ENCODE measurements around the gene TRPC4.
"Not testable (repeated sequence)": the region's sequence is repeated elsewhere in the genome, so short reads cannot be mapped to it uniquely, and the experiment has no call there.

TRPC4 gene

GRCh38 chr13:37833411-37833810 is 36.2 kb downstream of the TRPC4 start:
- no peaks in the 10 kb centered on the region for H3K36me3 ChIP-seq (ENCODE audit: control insufficient read depth in 2 of 2, insufficient read depth in 2 of 2, low read length in 2 of 2)
- H3K27me3 ChIP-seq (ENCODE audit: control insufficient read depth in 1 of 2, insufficient read depth in 2 of 2, low read length in 2 of 2): no peaks in the 10 kb centered on the region
- H3K4me1 ChIP-seq (ENCODE audit: control insufficient read depth, insufficient read depth, low read length): no peaks in the 10 kb centered on the region
- no peak overlapping the region for H3K9ac ChIP-seq (ENCODE audit: low read length in 2 of 2)
- H3K27ac ChIP-seq (ENCODE audit: low read length): no peak overlapping the region
- no peak overlapping the region for H3K4me3 ChIP-seq (ENCODE audit: low read length in 2 of 2)
- no peaks in the 10 kb centered on the region for H3K9me3 ChIP-seq (ENCODE audit: control insufficient read depth in 2 of 2, low read length in 2 of 2)

GRCh38 chr13:37816276-37816675 is 53.3 kb downstream of the TRPC4 start:
- H3K9me3 ChIP-seq (ENCODE audit: control insufficient read depth in 2 of 2, low read length in 2 of 2): no peaks in the 10 kb centered on the region
- no peaks in the 10 kb centered on the region for H3K36me3 ChIP-seq (ENCODE audit: control insufficient read depth in 2 of 2, insufficient read depth in 2 of 2, low read length in 2 of 2)
- H3K9ac ChIP-seq (ENCODE audit: low read length in 2 of 2): no peak overlapping the region
- no peaks in the 10 kb centered on the region for H3K27me3 ChIP-seq (ENCODE audit: control insufficient read depth in 1 of 2, insufficient read depth in 2 of 2, low read length in 2 of 2)
- H3K4me1 ChIP-seq (ENCODE audit: control insufficient read depth, insufficient read depth, low read length): no peaks in the 10 kb centered on the region
- no peak overlapping the region for H3K4me3 ChIP-seq (ENCODE audit: low read length in 2 of 2)
- H3K27ac ChIP-seq (ENCODE audit: low read length): no peak overlapping the region

DNA sequence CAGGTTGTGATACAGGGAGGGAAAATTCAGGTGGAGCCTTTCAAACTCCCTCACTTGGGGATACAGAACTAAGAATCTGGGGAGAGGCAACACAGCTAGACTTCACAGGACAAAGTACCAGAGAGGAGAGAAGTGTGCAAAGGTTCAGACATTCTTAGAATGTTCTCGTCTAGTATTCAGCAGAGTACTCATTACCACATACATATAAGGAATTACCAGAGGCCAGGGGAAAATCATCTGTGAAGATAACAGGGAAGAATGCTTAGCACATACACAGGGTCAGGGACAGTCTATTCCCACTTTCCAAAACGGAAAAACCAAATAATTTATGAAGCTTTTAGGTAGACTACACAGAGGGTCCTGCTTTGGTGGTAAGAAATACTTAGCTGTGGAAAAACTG is 58.1 kb downstream of the TRPC4 start:
- Histone ChIP-seq H3K36me3 (ENCODE audit: control insufficient read depth in 2 of 2, insufficient read depth in 2 of 2, low read length in 2 of 2) (no peaks in the 10 kb centered on the region), H3K4me3 (ENCODE audit: low read length in 2 of 2) (no peak overlapping the region), H3K4me1 (ENCODE audit: control insufficient read depth, insufficient read depth, low read length) (no peaks in the 10 kb centered on the region), H3K9me3 (ENCODE audit: control insufficient read depth in 2 of 2, low read length in 2 of 2) (no peaks in the 10 kb centered on the region), H3K27me3 (ENCODE audit: control insufficient read depth in 1 of 2, insufficient read depth in 2 of 2, low read length in 2 of 2) (no peaks in the 10 kb centered on the region), H3K27ac (ENCODE audit: low read length) (no peak overlapping the region), H3K9ac (ENCODE audit: low read length in 2 of 2) (no peak overlapping the region)

DNA sequence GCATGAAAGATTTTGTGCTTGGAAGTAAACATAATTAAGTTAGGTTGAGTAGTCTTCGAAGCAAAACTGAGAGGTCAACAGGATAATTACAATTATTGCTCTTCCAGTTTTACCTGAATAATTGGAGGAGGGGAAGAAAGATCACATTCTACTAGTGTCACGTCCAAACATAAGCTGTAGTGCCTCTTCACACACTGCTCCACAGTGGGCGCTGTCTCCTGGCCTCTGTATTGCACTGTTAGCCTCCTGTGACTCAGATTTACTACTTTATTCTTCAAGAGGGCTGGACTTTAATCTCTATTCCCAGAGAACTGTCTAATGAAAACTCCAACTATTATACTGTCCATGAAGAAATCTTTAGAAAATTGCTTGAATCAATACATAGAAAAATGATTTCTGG is 62.9 kb downstream of the TRPC4 start:
- Histone ChIP-seq H3K9me3 (ENCODE audit: control insufficient read depth in 2 of 2, low read length in 2 of 2) (no peaks in the 10 kb centered on the region), H3K9ac (ENCODE audit: low read length in 2 of 2) (no peak overlapping the region), H3K36me3 (ENCODE audit: control insufficient read depth in 2 of 2, insufficient read depth in 2 of 2, low read length in 2 of 2) (no peaks in the 10 kb centered on the region), H3K4me3 (ENCODE audit: low read length in 2 of 2) (no peak overlapping the region), H3K4me1 (ENCODE audit: control insufficient read depth, insufficient read depth, low read length) (no peaks in the 10 kb centered on the region), H3K27ac (ENCODE audit: low read length) (no peak overlapping the region), H3K27me3 (ENCODE audit: control insufficient read depth in 1 of 2, insufficient read depth in 2 of 2, low read length in 2 of 2) (no peaks in the 10 kb centered on the region)

DNA sequence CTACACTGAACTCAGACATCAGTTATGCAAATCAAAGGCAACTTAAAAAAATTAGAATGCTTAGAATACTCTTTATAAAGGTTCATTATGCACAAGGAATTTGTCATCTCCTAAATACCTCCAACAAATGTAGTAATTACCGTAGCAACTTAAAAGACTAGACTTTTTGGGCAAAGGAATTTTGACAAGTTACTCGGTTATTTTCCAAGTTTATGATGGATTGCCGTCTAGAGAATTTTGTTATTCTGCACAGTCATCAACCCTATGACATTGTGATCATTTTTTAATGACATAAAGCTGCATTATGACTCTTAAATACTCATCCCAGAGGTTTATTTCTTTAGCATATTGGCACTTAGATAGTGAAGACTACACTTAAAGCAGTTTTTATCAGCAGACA is 71.9 kb downstream of the TRPC4 start:
- Histone ChIP-seq H3K9me3 (ENCODE audit: control insufficient read depth in 2 of 2, low read length in 2 of 2) (no peaks in the 10 kb centered on the region), H3K27ac (ENCODE audit: low read length) (no peak overlapping the region), H3K36me3 (ENCODE audit: control insufficient read depth in 2 of 2, insufficient read depth in 2 of 2, low read length in 2 of 2) (no peaks in the 10 kb centered on the region), H3K9ac (ENCODE audit: low read length in 2 of 2) (no peak overlapping the region), H3K4me3 (ENCODE audit: low read length in 2 of 2) (no peak overlapping the region), H3K27me3 (ENCODE audit: control insufficient read depth in 1 of 2, insufficient read depth in 2 of 2, low read length in 2 of 2) (no peaks in the 10 kb centered on the region), H3K4me1 (ENCODE audit: control insufficient read depth, insufficient read depth, low read length) (no peaks in the 10 kb centered on the region)

GRCh38 chr13:37796795-37797194 is 72.8 kb downstream of the TRPC4 start:
- H3K27ac ChIP-seq (ENCODE audit: low read length); H3K4me1 ChIP-seq (ENCODE audit: control insufficient read depth, insufficient read depth, low read length); H3K9me3 ChIP-seq (ENCODE audit: control insufficient read depth in 2 of 2, low read length in 2 of 2); H3K9ac ChIP-seq (ENCODE audit: low read length in 2 of 2); H3K4me3 ChIP-seq (ENCODE audit: low read length in 2 of 2); H3K27me3 ChIP-seq (ENCODE audit: control insufficient read depth in 1 of 2, insufficient read depth in 2 of 2, low read length in 2 of 2); H3K36me3 ChIP-seq (ENCODE audit: control insufficient read depth in 2 of 2, insufficient read depth in 2 of 2, low read length in 2 of 2): not testable (repeated sequence)

DNA sequence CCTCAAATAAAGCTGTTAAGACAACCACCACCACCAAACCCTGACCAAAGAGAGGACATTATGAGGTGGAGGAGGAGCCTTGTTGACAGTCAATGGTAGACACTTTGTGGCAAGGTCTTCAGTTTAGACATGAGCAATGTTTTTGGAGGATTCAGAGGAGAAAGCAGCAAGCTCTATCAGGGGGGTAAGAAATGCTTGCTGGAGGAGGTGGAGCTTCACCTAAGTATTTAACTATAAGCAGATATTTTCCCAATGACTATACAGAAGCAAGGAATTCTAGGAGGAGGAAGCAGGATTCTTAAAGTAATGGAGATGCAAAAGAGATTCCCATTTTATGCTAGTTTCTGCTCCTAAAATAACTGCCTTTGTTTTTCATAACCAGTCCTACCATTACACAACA is 74.2 kb downstream of the TRPC4 start:
- H3K27ac ChIP-seq (ENCODE audit: low read length): no peak overlapping the region

DNA sequence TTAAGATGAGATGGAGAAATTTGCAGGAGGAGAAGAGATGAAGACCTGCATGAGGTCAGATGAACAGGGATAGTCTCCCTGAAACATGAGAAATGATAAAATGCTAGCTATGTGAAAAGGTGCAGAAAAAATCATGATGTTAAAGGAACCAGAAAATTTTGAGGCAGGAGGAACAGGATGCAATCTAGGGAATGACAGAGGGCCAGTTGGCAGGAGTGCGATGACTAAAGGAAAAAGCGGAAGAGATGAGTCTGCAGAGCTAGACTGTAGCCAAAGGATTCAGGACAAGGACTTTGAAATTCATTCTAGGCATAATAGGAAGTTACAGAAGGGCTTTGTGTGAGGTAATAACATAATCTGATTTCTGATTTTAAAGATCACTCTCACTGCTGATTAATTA is 77.9 kb downstream of the TRPC4 start:
- no peak overlapping the region for H3K9ac ChIP-seq (ENCODE audit: low read length in 2 of 2)
- no peaks in the 10 kb centered on the region for H3K4me1 ChIP-seq (ENCODE audit: control insufficient read depth, insufficient read depth, low read length)
- H3K27ac ChIP-seq (ENCODE audit: low read length): no peak overlapping the region
- no peak overlapping the region for H3K4me3 ChIP-seq (ENCODE audit: low read length in 2 of 2)
- H3K36me3 ChIP-seq (ENCODE audit: control insufficient read depth in 2 of 2, insufficient read depth in 2 of 2, low read length in 2 of 2): no peaks in the 10 kb centered on the region
- H3K9me3 ChIP-seq (ENCODE audit: control insufficient read depth in 2 of 2, low read length in 2 of 2): no peaks in the 10 kb centered on the region
- H3K27me3 ChIP-seq (ENCODE audit: control insufficient read depth in 1 of 2, insufficient read depth in 2 of 2, low read length in 2 of 2): no peaks in the 10 kb centered on the region

More for the DNA sequence above, 74.2 kb downstream of the TRPC4 start:
- H3K4me1 ChIP-seq (ENCODE audit: control insufficient read depth, insufficient read depth, low read length): no peaks in the 10 kb centered on the region
- no peaks in the 10 kb centered on the region for H3K9me3 ChIP-seq (ENCODE audit: control insufficient read depth in 2 of 2, low read length in 2 of 2)
- no peak overlapping the region for H3K9ac ChIP-seq (ENCODE audit: low read length in 2 of 2)
- no peaks in the 10 kb centered on the region for H3K36me3 ChIP-seq (ENCODE audit: control insufficient read depth in 2 of 2, insufficient read depth in 2 of 2, low read length in 2 of 2)
- H3K4me3 ChIP-seq (ENCODE audit: low read length in 2 of 2): no peak overlapping the region
- no peaks in the 10 kb centered on the region for H3K27me3 ChIP-seq (ENCODE audit: control insufficient read depth in 1 of 2, insufficient read depth in 2 of 2, low read length in 2 of 2)

GRCh38 chr13:37788346-37788745 is 81.2 kb downstream of the TRPC4 start:
- Histone ChIP-seq H3K4me1 (ENCODE audit: control insufficient read depth, insufficient read depth, low read length) (no peaks in the 10 kb centered on the region), H3K9me3 (ENCODE audit: control insufficient read depth in 2 of 2, low read length in 2 of 2) (no peaks in the 10 kb centered on the region), H3K4me3 (ENCODE audit: low read length in 2 of 2) (no peak overlapping the region), H3K36me3 (ENCODE audit: control insufficient read depth in 2 of 2, insufficient read depth in 2 of 2, low read length in 2 of 2) (no peaks in the 10 kb centered on the region), H3K9ac (ENCODE audit: low read length in 2 of 2) (no peak overlapping the region), H3K27ac (ENCODE audit: low read length) (no peak overlapping the region), H3K27me3 (ENCODE audit: control insufficient read depth in 1 of 2, insufficient read depth in 2 of 2, low read length in 2 of 2) (no peaks in the 10 kb centered on the region)

GRCh38 chr13:37777676-37778075 is 91.9 kb downstream of the TRPC4 start:
- H3K4me1 ChIP-seq (ENCODE audit: control insufficient read depth, insufficient read depth, low read length): no peaks in the 10 kb centered on the region
- no peaks in the 10 kb centered on the region for H3K36me3 ChIP-seq (ENCODE audit: control insufficient read depth in 2 of 2, insufficient read depth in 2 of 2, low read length in 2 of 2)
- no peak overlapping the region for H3K9ac ChIP-seq (ENCODE audit: low read length in 2 of 2)
- H3K27ac ChIP-seq (ENCODE audit: low read length): no peak overlapping the region
- no peak overlapping the region for H3K4me3 ChIP-seq (ENCODE audit: low read length in 2 of 2)
- H3K9me3 ChIP-seq (ENCODE audit: control insufficient read depth in 2 of 2, low read length in 2 of 2): no peaks in the 10 kb centered on the region
- H3K27me3 ChIP-seq (ENCODE audit: control insufficient read depth in 1 of 2, insufficient read depth in 2 of 2, low read length in 2 of 2): no peaks in the 10 kb centered on the region

DNA sequence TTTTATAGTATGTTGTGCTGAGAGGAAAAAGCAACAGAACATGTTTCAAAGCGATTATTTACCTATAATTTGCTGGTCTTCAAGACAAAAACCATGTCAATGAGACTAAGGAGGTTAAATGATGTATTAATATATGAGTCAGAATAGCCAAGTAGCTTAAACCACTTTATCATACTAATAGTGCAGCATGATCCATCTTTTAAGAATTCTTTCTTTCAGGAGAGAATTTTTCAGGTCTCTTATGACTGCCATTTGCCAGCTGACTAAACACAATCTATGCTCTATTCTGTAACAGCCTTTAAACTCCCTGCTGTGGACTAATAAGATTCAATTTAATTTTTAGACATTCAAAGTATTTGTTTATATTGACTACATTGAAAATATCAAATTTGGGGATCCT is 93.7 kb downstream of the TRPC4 start:
- Histone ChIP-seq H3K36me3 (ENCODE audit: control insufficient read depth in 2 of 2, insufficient read depth in 2 of 2, low read length in 2 of 2) (no peaks in the 10 kb centered on the region), H3K27me3 (ENCODE audit: control insufficient read depth in 1 of 2, insufficient read depth in 2 of 2, low read length in 2 of 2) (no peaks in the 10 kb centered on the region), H3K9me3 (ENCODE audit: control insufficient read depth in 2 of 2, low read length in 2 of 2) (no peaks in the 10 kb centered on the region), H3K27ac (ENCODE audit: low read length) (no peak overlapping the region), H3K9ac (ENCODE audit: low read length in 2 of 2) (no peak overlapping the region), H3K4me3 (ENCODE audit: low read length in 2 of 2) (no peak overlapping the region), H3K4me1 (ENCODE audit: control insufficient read depth, insufficient read depth, low read length) (no peaks in the 10 kb centered on the region)

GRCh38 chr13:37772644-37773043 is 96.9 kb downstream of the TRPC4 start:
- no peak overlapping the region for H3K9ac ChIP-seq (ENCODE audit: low read length in 2 of 2)
- H3K36me3 ChIP-seq (ENCODE audit: control insufficient read depth in 2 of 2, insufficient read depth in 2 of 2, low read length in 2 of 2): no peaks in the 10 kb centered on the region
- no peaks in the 10 kb centered on the region for H3K4me1 ChIP-seq (ENCODE audit: control insufficient read depth, insufficient read depth, low read length)
- H3K27ac ChIP-seq (ENCODE audit: low read length): no peak overlapping the region
- no peaks in the 10 kb centered on the region for H3K27me3 ChIP-seq (ENCODE audit: control insufficient read depth in 1 of 2, insufficient read depth in 2 of 2, low read length in 2 of 2)
- H3K9me3 ChIP-seq (ENCODE audit: control insufficient read depth in 2 of 2, low read length in 2 of 2): no peaks in the 10 kb centered on the region
- no peak overlapping the region for H3K4me3 ChIP-seq (ENCODE audit: low read length in 2 of 2)

All from stomach smooth muscle (tissue), 2 donors.